ENCODE data around the gene HSPA1A.
A peak's percentile ranks its signal among the peaks of the same experiment; 100 is the strongest.
"Not testable (repeated sequence)": the region's sequence is repeated elsewhere in the genome, so short reads cannot be mapped to it uniquely, and the experiment has no call there.

HSPA1A gene

GRCh38 chr6:31851980-31852718 is 36.8 kb downstream of the HSPA1A start:
- H3K27ac Mint-ChIP-seq, H3K36me3 Mint-ChIP-seq, H3K27me3 Mint-ChIP-seq: not testable (repeated sequence)

GRCh38 chr6:31857774-31858173 is 42.4 kb downstream of the HSPA1A start:
- not testable (repeated sequence) for H3K27ac Mint-ChIP-seq; H3K27me3 Mint-ChIP-seq; H3K9me3 Mint-ChIP-seq (ENCODE audit: low read depth); H3K4me3 Mint-ChIP-seq; H3K36me3 Mint-ChIP-seq
- H3K4me1 Mint-ChIP-seq (ENCODE audit: low read depth), result peaks cover 16% of the 10 kb centered on the region

More at GRCh38 chr6:31851980-31852718, 36.8 kb downstream of the HSPA1A start:
- not testable (repeated sequence) for H3K4me1 Mint-ChIP-seq (ENCODE audit: low read depth); H3K9me3 Mint-ChIP-seq (ENCODE audit: low read depth); H3K4me3 Mint-ChIP-seq

GRCh38 chr6:31858707-31859106 is 43.4 kb downstream of the HSPA1A start:
- Mint-ChIP-seq H3K4me1 (ENCODE audit: low read depth) (peaks cover 20% of the 10 kb centered on the region), H3K27ac (no peak overlapping the region), H3K27me3 (no peaks in the 10 kb centered on the region), H3K36me3 (peaks cover 2% of the 10 kb centered on the region), H3K4me3 (no peak overlapping the region), H3K9me3 (ENCODE audit: low read depth) (no peaks in the 10 kb centered on the region)

GRCh38 chr6:31859923-31860322 is 44.6 kb downstream of the HSPA1A start:
- H3K4me3 Mint-ChIP-seq, result no peak overlapping the region

GRCh38 chr6:31860349-31860748 is 45.0 kb downstream of the HSPA1A start:
- H3K27ac Mint-ChIP-seq, result no peak overlapping the region
- peaks cover 21% of the 10 kb centered on the region for H3K4me1 Mint-ChIP-seq (ENCODE audit: low read depth)

More at GRCh38 chr6:31859923-31860322, 44.6 kb downstream of the HSPA1A start:
- Mint-ChIP-seq H3K27me3 (no peaks in the 10 kb centered on the region), H3K36me3 (peaks cover 2% of the 10 kb centered on the region), H3K9me3 (ENCODE audit: low read depth) (no peaks in the 10 kb centered on the region), H3K27ac (no peak overlapping the region), H3K4me1 (ENCODE audit: low read depth) (peaks cover 21% of the 10 kb centered on the region)

GRCh38 chr6:31861150-31861549 is 45.8 kb downstream of the HSPA1A start:
- H3K4me3 Mint-ChIP-seq, result peak overlapping the region; percentile 94
- H3K36me3 Mint-ChIP-seq, result peaks cover 2% of the 10 kb centered on the region
- H3K4me1 Mint-ChIP-seq (ENCODE audit: low read depth), result peaks cover 21% of the 10 kb centered on the region
- no peak overlapping the region for H3K27ac Mint-ChIP-seq
- H3K27me3 Mint-ChIP-seq, result no peaks in the 10 kb centered on the region
- no peaks in the 10 kb centered on the region for H3K9me3 Mint-ChIP-seq (ENCODE audit: low read depth)

More at GRCh38 chr6:31860349-31860748, 45.0 kb downstream of the HSPA1A start:
- H3K27me3 Mint-ChIP-seq, result no peaks in the 10 kb centered on the region
- H3K9me3 Mint-ChIP-seq (ENCODE audit: low read depth), result no peaks in the 10 kb centered on the region
- H3K4me3 Mint-ChIP-seq, result no peak overlapping the region
- H3K36me3 Mint-ChIP-seq, result peaks cover 2% of the 10 kb centered on the region

- H3K27ac Mint-ChIP-seq, result peak overlapping the region; percentile 90
- H3K4me1 Mint-ChIP-seq (ENCODE audit: low read depth), result peaks cover 21% of the 10 kb centered on the region
- peak overlapping the region; percentile 94 for H3K4me3 Mint-ChIP-seq
- peaks cover under 1% of the 10 kb centered on the region for H3K36me3 Mint-ChIP-seq
- no peaks in the 10 kb centered on the region for H3K27me3 Mint-ChIP-seq
- no peaks in the 10 kb centered on the region for H3K9me3 Mint-ChIP-seq (ENCODE audit: low read depth)
Measured at GRCh38 chr6:31861919-31862343, 46.6 kb downstream of the HSPA1A start.

GRCh38 chr6:31862344-31863235 is 47.2 kb downstream of the HSPA1A start, which contains the start of gene NEU1:
TSS of gene NEU1 (minus strand) at chr6:31862821. CDS start at chr6:31862776, 45 bp downstream.
- H3K27me3 Mint-ChIP-seq, result no peaks in the 10 kb centered on the region
- H3K4me3 Mint-ChIP-seq, result peak within 1 kb of the TSS; percentile 94
- H3K4me1 Mint-ChIP-seq (ENCODE audit: low read depth), result peaks cover 21% of the 10 kb centered on the region
- peak within 1 kb of the TSS; percentile 90 for H3K27ac Mint-ChIP-seq
- no peaks in the 10 kb centered on the region for H3K36me3 Mint-ChIP-seq
- no peaks in the 10 kb centered on the region for H3K9me3 Mint-ChIP-seq (ENCODE audit: low read depth)

- H3K27me3 Mint-ChIP-seq; H3K9me3 Mint-ChIP-seq (ENCODE audit: low read depth); H3K36me3 Mint-ChIP-seq: not testable (repeated sequence)
- Mint-ChIP-seq H3K27ac (peak overlapping the region; percentile 90), H3K4me3 (peak overlapping the region; percentile 94), H3K4me1 (ENCODE audit: low read depth) (peaks cover 21% of the 10 kb centered on the region)
Measured at GRCh38 chr6:31864123-31864562, 48.8 kb downstream of the HSPA1A start.

- Mint-ChIP-seq H3K36me3 (no peaks in the 10 kb centered on the region), H3K27me3 (no peaks in the 10 kb centered on the region), H3K4me1 (ENCODE audit: low read depth) (peaks cover 21% of the 10 kb centered on the region), H3K27ac (no peak overlapping the region), H3K4me3 (peak overlapping the region; percentile 27), H3K9me3 (ENCODE audit: low read depth) (no peaks in the 10 kb centered on the region)
Measured at GRCh38 chr6:31864818-31865204, 49.5 kb downstream of the HSPA1A start.

GRCh38 chr6:31865205-31866118 is 50.1 kb downstream of the HSPA1A start:
- peaks cover 19% of the 10 kb centered on the region for H3K4me1 Mint-ChIP-seq (ENCODE audit: low read depth)

More at GRCh38 chr6:31865205-31866118, 50.1 kb downstream of the HSPA1A start:
- no peaks in the 10 kb centered on the region for H3K9me3 Mint-ChIP-seq (ENCODE audit: low read depth)
- H3K27ac Mint-ChIP-seq, result no peak overlapping the region
- H3K36me3 Mint-ChIP-seq, result no peaks in the 10 kb centered on the region
- H3K4me3 Mint-ChIP-seq, result peak overlapping the region; percentile 27
- H3K27me3 Mint-ChIP-seq, result no peaks in the 10 kb centered on the region

All from activated naive CD8-positive, alpha-beta T cell (primary cell).